ENCODE data around the gene EGFLAM.

DNA sequence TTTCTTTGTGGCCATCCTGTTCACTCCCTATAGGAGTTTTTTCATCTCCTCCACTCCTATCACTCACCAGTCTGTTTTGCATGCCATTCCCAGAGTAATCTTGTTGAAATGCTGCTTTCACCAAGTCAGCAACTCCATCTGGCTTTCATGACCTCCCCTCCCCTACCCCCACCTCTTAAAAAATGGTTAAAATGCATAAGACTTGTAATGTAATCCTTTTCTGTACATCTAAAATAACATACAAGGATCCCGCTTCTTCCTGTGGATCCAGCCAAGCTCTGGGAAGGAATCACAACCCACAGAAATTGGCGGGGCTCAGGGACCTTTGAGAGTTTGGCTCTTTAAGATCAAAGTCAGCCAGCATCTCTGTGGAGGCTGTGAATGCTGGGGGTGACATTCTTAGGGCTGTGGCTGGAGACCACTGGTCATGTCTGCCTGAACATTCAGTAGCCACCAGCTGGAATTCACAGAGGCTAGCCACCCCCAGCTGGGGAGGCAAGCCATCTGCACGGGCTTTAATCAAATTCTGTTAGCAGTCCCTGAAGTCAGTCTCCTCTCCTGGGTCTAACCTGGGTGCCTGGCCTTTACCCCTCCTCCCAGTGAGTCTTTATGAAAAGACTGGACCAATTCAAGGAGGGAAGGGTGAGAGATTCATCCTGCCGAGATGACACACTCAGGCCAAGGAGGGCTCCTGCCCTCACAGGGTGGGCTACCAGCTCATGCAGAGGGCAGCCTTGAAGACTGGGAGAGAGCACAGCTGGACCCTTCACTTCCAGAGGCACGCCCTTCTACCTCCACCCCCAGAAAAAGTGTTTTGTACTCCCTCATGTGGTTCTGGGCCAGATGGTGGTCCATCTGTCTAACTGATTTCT, 165.2 kb downstream of the EGFLAM start:
- TF ChIP-seq, protein P1, sequence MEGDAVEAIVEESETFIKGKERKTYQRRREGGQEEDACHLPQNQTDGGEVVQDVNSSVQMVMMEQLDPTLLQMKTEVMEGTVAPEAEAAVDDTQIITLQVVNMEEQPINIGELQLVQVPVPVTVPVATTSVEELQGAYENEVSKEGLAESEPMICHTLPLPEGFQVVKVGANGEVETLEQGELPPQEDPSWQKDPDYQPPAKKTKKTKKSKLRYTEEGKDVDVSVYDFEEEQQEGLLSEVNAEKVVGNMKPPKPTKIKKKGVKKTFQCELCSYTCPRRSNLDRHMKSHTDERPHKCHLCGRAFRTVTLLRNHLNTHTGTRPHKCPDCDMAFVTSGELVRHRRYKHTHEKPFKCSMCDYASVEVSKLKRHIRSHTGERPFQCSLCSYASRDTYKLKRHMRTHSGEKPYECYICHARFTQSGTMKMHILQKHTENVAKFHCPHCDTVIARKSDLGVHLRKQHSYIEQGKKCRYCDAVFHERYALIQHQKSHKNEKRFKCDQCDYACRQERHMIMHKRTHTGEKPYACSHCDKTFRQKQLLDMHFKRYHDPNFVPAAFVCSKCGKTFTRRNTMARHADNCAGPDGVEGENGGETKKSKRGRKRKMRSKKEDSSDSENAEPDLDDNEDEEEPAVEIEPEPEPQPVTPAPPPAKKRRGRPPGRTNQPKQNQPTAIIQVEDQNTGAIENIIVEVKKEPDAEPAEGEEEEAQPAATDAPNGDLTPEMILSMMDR (IDR thresholded peaks at IDR 0.05) = no peak
- no peak for TF ChIP-seq POLR2AphosphoS5 (IDR thresholded peaks at IDR 0.05)

Data from esophagus muscularis mucosa (tissue), 3 donors.